GM18951 (cell line): ENCODE measurements around the gene NEURL3.
"Not testable (repeated sequence)": the region's sequence is repeated elsewhere in the genome, so short reads cannot be mapped to it uniquely, and the experiment has no call there.

Experiments used
- POLR2A ChIP-seq: IDR thresholded peaks from 4 replicates; pipeline ENCODE4 v1.6.1; 2011; ENCODE audit warnings: mild to moderate bottlenecking; ENCODE audit not compliant: insufficient read length, insufficient read depth; ENCODE audit errors: extremely low read depth
- in situ Hi-C: fragments of 300-500 bp; cut with MboI; formaldehyde crosslinking; loops from one replicate; pipeline ENCODE4 v1.12.0; 2022; ENCODE audit warnings: low sequenced_read_pairs, mixed read lengths, inconsistent platforms; ENCODE audit not compliant: unreplicated experiment

NEURL3 gene

GRCh38 chr2:96485350-96485749 lies 19.8 kb downstream of the NEURL3 start:
- no peak for TF ChIP-seq POLR2A
- in situ Hi-C loops: no loop called here

GRCh38 chr2:96484091-96484490 lies 21.1 kb downstream of the NEURL3 start:
- in situ Hi-C loops: no loop called here
- no peak for TF ChIP-seq POLR2A

GRCh38 chr2:96477458-96477857 lies 27.7 kb downstream of the NEURL3 start:
- in situ Hi-C loops: no loop called here
- TF ChIP-seq POLR2A: no peak

GRCh38 chr2:96471772-96472171 lies 33.4 kb downstream of the NEURL3 start:
- in situ Hi-C loops: no loop called here
- TF ChIP-seq POLR2A: no peak

GRCh38 chr2:96470636-96471035 lies 34.5 kb downstream of the NEURL3 start:
- in situ Hi-C loops: no loop called here
- no peak for TF ChIP-seq POLR2A

GRCh38 chr2:96470109-96470508 lies 35.0 kb downstream of the NEURL3 start:
- in situ Hi-C loops: no loop called here
- TF ChIP-seq POLR2A: no peak

GRCh38 chr2:96468904-96469303 lies 36.3 kb downstream of the NEURL3 start:
- in situ Hi-C loops: no loop called here
- TF ChIP-seq POLR2A: no peak

GRCh38 chr2:96464651-96465050 lies 40.5 kb downstream of the NEURL3 start:
- in situ Hi-C loops: no loop called here
- no peak for TF ChIP-seq POLR2A

- in situ Hi-C loops: no loop called here
Observed at GRCh38 chr2:96464061-96464460, 41.1 kb downstream of the NEURL3 start.

GRCh38 chr2:96463119-96463518 lies 42.0 kb downstream of the NEURL3 start:
- TF ChIP-seq POLR2A: no peak
- in situ Hi-C loops: no loop called here

More at GRCh38 chr2:96464061-96464460, 41.1 kb downstream of the NEURL3 start:
- no peak for TF ChIP-seq POLR2A

- in situ Hi-C loops: not testable (repeated sequence)
Observed at GRCh38 chr2:96461616-96462015, 43.5 kb downstream of the NEURL3 start.

GRCh38 chr2:96452053-96452452 lies 53.1 kb downstream of the NEURL3 start:
- in situ Hi-C loops: no loop called here
- no peak for TF ChIP-seq POLR2A

GRCh38 chr2:96449637-96450036 lies 55.5 kb downstream of the NEURL3 start:
- in situ Hi-C loops: no loop called here
- TF ChIP-seq POLR2A: no peak

GRCh38 chr2:96449174-96449573 lies 56.0 kb downstream of the NEURL3 start:
- in situ Hi-C loops: no loop called here
- TF ChIP-seq POLR2A: no peak

GRCh38 chr2:96447726-96448125 lies 57.4 kb downstream of the NEURL3 start:
- no peak for TF ChIP-seq POLR2A
- in situ Hi-C loops: no loop called here
